HG03045 (cell line): ENCODE measurements around the gene KAT8.
A peak's percentile ranks its signal among the peaks of the same experiment; 100 is the strongest.

ENCODE experiments used
- ATAC-seq: cut with Tn5 transposase; IDR thresholded peaks from one replicate; pipeline ENCODE4 v1.9.1; 2021; ENCODE audit warnings: mild to moderate bottlenecking, moderate library complexity; ENCODE audit not compliant: unreplicated experiment

The KAT8 gene

GRCh38 chr16:31117384-31118222 lies at the start of gene KAT8:
Gene KAT8 (plus strand): TSS chr16:31117664. CDS start chr16:31117682, 18 bp downstream.
- peak; percentile 89 for ATAC-seq

DNA sequence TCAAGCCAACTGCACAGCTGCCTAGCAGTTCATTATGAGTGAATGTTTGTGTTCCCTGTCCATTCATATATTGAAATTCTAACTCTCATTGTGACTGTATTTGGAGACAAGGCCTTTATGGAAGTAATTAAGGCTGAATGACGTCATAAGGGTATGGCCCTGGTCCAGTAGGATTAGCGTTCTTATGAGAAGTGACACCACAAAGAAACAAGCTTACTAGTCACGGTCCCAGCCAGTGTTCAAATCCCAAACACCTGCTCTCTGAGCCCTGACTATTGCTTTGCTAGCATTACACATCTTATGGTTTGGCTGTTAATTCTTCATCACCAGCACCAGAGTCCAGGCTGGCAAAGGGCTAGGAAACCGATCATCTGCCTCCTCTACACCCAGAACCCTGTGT lies 45.6 kb upstream of the KAT8 start:
- no peak for ATAC-seq

DNA sequence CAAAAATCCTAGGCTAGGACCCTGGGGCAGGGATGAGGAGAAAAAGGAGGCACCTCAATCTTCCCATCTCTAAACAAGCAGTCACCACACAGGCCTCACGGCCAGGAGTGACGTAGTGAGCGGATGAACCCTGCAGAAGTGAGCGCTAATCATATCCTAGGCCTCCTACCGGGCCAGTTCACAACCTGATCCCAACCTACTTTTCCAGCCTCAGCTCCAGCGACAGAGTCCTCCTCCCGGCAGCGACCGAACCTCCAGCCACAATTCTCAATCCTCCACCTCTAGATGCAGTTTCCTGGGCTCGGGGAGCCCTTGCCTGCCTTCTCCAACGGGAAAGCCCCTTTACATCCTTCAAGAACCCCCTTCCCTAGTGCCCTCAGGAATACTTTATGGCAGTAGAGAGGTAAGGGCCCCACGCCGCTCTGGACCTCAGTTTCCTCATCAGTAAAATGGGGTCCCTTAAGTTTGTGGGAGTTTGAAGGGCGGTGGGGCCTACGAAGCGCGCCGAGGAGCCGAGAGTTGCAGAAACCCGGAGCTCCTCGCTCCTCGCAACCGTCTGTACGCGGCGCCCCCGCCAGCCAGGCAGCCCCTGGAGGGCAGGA lies 44.8 kb upstream of the KAT8 start:
- ATAC-seq = peak; percentile 0

- ATAC-seq = peak; percentile 59
Measured at GRCh38 chr16:31073142-31073969, 44.1 kb upstream of the KAT8 start.

DNA sequence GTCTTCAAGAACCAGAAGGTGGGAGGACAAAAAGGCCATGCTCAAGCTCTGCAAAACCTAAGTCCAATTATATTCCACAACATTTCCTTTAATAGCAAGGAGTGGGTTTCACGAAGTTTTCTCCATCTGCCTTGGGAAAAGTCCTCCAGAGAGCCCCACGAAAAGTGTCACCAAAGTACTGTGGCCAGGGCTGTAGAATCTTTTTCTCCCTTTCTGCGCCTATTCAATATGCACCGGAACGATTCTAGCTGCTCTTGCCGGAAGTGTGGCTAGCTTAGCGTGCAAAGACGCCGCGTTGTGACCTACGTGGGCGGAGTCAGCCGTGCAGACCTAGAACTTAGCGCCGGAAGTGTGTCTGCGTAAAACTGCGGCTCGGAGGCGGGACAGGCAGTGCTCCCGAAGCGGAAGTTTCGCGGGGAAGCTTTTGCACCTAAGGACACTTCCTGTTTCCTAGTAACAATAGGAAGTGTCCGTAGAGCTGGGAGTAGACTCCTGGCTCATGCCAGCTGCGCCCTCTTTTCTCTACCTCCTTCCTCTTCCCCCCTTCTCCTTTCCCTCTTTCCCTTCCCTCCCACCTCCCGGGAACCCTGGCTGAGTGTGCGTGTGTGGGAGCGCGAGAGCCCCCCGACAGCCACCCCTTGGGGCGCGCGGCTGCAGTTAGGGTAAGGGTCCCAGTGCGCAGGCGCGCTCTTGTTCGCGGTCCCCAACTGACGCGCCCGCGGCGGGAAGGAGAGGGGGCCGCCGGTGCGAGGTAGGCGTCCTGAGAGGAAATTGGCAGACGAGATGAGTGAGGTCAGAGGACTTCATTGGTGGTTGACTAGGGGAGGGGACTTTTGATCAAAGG lies 43.3 kb upstream of the KAT8 start, which contains the start of the genes ZNF646 and ZNF668:
Gene ZNF646 (plus strand): TSS at position 453 of the 844 bp plus-strand sequence. CDS start 1,903 bp downstream, outside the sequence.
Gene ZNF668 (minus strand): TSS at position 271 of the 844 bp plus-strand sequence. CDS start 9,781 bp downstream, outside the sequence.
- peak; percentile 69 for ATAC-seq

DNA sequence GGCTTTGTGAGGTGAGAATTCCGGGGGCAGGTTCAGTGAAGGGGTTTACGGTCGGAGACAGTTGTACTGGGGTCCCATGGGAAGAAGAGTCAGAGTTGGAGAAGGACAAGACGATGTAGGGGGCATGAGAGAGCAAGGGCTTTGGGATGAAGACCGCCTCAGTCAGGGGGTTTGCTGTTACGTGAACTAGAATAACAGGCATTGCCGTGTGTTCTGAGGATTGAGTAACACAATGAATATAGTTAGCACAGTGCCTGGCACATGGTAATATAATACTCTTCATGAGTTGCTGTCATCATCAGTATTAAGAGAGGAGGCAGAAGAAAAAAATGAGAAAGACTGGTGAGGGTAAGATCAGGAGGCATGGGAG lies 42.7 kb upstream of the KAT8 start:
- no peak for ATAC-seq

GRCh38 chr16:31076319-31076718 lies 41.1 kb upstream of the KAT8 start:
- ATAC-seq = no peak

GRCh38 chr16:31077024-31077423 lies 40.4 kb upstream of the KAT8 start:
- no peak for ATAC-seq

GRCh38 chr16:31077592-31078396 lies 39.7 kb upstream of the KAT8 start:
- ATAC-seq = no peak

- ATAC-seq = no peak
Measured at GRCh38 chr16:31078597-31079341, 38.7 kb upstream of the KAT8 start.

DNA sequence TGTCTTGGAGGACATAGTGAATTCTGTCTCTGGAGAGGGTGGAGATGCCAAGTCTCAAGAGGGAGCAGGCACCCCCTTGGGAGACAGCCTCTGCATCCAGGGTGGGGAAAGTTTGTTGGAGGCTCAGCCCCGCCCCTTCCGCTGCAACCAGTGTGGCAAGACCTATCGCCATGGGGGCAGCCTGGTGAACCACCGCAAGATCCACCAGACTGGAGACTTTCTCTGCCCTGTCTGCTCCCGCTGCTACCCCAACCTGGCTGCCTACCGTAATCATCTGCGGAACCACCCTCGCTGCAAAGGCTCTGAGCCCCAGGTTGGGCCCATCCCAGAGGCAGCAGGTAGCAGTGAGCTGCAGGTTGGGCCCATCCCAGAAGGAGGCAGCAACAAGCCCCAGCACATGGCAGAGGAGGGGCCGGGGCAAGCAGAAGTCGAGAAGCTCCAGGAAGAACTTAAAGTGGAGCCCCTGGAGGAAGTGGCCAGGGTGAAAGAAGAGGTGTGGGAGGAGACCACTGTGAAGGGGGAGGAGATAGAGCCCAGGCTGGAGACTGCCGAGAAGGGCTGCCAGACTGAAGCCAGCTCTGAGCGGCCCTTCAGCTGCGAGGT lies 38.0 kb upstream of the KAT8 start:
- no peak for ATAC-seq

DNA sequence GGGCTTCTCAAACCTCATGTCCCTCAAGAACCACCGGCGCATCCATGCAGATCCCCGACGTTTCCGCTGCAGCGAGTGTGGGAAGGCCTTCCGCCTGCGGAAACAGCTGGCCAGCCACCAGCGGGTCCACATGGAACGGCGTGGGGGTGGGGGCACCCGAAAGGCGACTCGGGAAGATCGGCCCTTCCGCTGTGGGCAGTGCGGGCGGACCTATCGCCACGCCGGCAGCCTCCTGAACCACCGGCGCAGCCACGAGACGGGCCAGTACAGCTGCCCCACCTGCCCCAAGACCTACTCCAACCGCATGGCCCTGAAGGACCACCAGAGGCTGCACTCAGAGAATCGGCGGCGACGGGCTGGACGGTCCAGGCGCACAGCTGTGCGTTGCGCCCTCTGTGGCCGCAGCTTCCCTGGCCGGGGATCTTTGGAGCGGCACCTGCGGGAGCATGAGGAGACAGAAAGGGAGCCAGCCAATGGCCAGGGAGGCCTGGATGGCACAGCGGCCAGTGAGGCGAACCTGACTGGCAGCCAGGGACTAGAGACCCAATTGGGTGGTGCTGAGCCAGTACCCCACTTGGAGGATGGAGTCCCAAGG lies 37.3 kb upstream of the KAT8 start:
- no peak for ATAC-seq

DNA sequence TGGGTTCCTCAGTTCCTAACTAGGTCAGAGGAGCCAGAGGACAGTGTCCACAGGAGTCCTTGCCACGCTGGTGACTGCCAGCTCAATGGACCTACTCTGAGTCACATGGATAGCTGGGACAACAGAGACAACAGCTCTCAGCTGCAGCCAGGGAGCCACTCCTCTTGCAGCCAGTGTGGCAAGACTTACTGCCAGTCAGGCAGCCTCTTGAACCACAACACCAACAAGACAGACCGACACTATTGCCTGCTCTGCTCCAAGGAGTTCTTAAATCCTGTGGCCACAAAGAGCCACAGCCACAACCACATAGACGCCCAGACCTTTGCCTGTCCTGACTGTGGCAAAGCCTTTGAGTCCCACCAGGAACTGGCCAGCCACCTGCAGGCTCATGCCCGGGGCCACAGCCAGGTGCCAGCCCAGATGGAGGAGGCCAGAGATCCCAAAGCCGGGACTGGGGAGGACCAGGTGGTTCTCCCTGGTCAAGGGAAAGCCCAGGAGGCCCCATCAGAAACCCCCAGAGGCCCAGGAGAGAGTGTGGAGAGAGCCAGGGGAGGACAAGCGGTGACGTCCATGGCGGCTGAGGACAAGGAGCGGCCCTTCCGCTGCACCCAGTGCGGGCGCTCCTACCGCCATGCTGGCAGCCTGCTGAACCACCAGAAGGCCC lies 36.6 kb upstream of the KAT8 start:
- no peak for ATAC-seq

GRCh38 chr16:31081428-31082351 lies 35.8 kb upstream of the KAT8 start:
- ATAC-seq = no peak

GRCh38 chr16:31082368-31083045 lies 35.0 kb upstream of the KAT8 start:
- no peak for ATAC-seq

- ATAC-seq = no peak
Measured at GRCh38 chr16:31083081-31083480, 34.4 kb upstream of the KAT8 start.
